NT2/D1 (cell line): Measurements from ENCODE around the gene BICDL1.

Experiments
- SUZ12 ChIP-seq: IDR thresholded peaks from 2 replicates; pipeline ENCODE4 v1.6.1; 2011; ENCODE audit not compliant: insufficient read length, insufficient read depth; ENCODE audit errors: extremely low read depth
- YY1 ChIP-seq: IDR thresholded peaks from 2 replicates; pipeline ENCODE4 v1.6.1; 2011; ENCODE audit not compliant: insufficient read length, insufficient read depth
- ZNF274 ChIP-seq: IDR thresholded peaks from 2 replicates; pipeline ENCODE4 v1.6.1; 2011; ENCODE audit warnings: mild to moderate bottlenecking, low read depth, low read length

GRCh38 chr12:119994892-119995658 lies 6.0 kb downstream of the BICDL1 start:
- TF ChIP-seq YY1 (no peak), ZNF274 (no peak), SUZ12 (no peak)
